A673 (cell line): ENCODE measurements around the gene MAP3K5.

Source experiments
- EZH2 ChIP-seq: fragments of 200-600 bp; sonication (generic); IDR thresholded peaks from 2 replicates; pipeline ENCODE4 v1.6.1; 2017; ENCODE audit warnings: borderline replicate concordance, low read depth, mild to moderate bottlenecking, mixed read lengths, antibody characterized with exemption, low read length; ENCODE audit not compliant: poor library complexity, severe bottlenecking
- TF ChIP-seq, protein P1 (sequence below): fragments of 300-800, 200-600 bp; sonication (generic); conservative IDR thresholded peaks from 2 replicates; pipeline ENCODE4 v1.5.1; 2017; ENCODE audit warnings: low read depth, mild to moderate bottlenecking, antibody characterized with exemption, low read length, moderate library complexity, mixed read lengths

DNA sequence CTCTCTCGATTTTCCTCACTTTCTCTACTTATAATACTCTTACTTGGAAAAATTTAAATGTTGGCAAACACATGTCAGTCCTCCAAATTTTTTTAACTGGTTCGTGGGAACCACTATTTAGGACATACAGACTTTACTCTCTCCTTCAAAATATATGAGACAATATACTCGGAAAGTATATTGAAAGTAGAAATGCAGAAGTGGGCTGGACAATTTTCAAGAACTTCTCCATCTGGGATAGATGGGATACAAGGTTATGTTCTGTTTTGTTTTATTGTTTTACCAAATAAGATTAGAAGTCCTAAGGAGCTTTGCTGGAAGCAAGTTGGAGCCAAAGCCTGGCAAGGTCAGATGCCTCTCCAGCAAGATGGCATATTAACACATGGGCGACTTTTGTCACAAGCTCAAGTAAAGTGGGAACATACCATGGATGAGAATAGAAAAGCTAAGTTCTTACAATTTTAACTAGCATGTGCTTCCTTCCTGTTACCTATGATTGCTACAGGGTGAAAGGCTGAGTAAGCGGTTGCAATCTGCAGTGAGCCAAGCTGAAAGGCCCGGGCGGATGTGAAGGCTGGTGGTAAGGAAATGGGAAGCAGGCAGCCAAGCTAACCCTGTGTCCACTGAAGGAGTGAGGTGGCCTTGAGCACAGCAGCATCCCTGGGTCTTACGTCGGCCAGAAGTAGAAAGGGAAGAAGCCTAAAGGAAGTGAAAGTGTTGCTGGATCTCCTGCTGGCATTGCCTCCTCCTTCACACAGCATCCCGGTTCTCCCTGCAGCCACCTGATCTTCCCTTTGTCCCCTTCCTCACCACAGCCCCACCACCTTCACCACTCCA is 7.1 kb downstream of the MAP3K5 start:
- TF ChIP-seq, protein P1, sequence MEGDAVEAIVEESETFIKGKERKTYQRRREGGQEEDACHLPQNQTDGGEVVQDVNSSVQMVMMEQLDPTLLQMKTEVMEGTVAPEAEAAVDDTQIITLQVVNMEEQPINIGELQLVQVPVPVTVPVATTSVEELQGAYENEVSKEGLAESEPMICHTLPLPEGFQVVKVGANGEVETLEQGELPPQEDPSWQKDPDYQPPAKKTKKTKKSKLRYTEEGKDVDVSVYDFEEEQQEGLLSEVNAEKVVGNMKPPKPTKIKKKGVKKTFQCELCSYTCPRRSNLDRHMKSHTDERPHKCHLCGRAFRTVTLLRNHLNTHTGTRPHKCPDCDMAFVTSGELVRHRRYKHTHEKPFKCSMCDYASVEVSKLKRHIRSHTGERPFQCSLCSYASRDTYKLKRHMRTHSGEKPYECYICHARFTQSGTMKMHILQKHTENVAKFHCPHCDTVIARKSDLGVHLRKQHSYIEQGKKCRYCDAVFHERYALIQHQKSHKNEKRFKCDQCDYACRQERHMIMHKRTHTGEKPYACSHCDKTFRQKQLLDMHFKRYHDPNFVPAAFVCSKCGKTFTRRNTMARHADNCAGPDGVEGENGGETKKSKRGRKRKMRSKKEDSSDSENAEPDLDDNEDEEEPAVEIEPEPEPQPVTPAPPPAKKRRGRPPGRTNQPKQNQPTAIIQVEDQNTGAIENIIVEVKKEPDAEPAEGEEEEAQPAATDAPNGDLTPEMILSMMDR = no peak
- TF ChIP-seq EZH2 = no peak
